HepG2 (cell line): ENCODE measurements around the gene SLC9C2. TPM values are rescaled to one million over a fixed set of nuclear protein-coding genes. Genes with fewer than 3 reads are reported as not detected.
A peak's percentile ranks its signal among the peaks of the same experiment; 100 is the strongest.

Source experiments
- ATAC-seq: fragments of 200-7000 bp; cut with Tn5 transposase; 3 replicates; pipeline ENCODE4 v1.9.1; 2020; ENCODE audit warnings: mild to moderate bottlenecking, moderate library complexity
- BruUV-seq: library from RNA; stranded (reverse); fragments of 400-500 nt; replicated peaks from 2 replicates; lab custom pipeline; 2021; lab: Mats Ljungman, UMichigan
- CTCF ChIA-PET: fragments of 300-600 bp; formaldehyde crosslinking; extraction: SDS; loops from one replicate; lab custom pipeline; 2021; ENCODE audit warnings: low total read pairs, inconsistent platforms, low intra/inter-chr PET ratio; lab: Yijun Ruan, JAX
- POLR2A ChIA-PET: fragments of 350-600 bp; sonication (Branson Sonifier 250); formaldehyde crosslinking; loops from one replicate; lab custom pipeline; 2020; ENCODE audit warnings: antibody characterized with exemption, inconsistent platforms; lab: Yijun Ruan, JAX
- DNase-seq: peaks from one replicate; pipeline ENCODE4 v3.0.0-alpha.2; 2015; ENCODE audit warnings: low spot score
- FAIRE-seq: peaks from 3 replicates; lab custom pipeline; 2011; peaks lifted over from hg19 to GRCh38; lab: Jason Lieb, UNC
- H2AFZ ChIP-seq: one replicate; pipeline ENCODE4 v1.6.1; 2011; ENCODE audit warnings: low read length, inconsistent platforms
- H3K27ac ChIP-seq: fragments of 300-600 bp; 3 replicates; pipeline ENCODE4 v1.8.0; 2011; ENCODE audit warnings: mixed run types, mild to moderate bottlenecking, mixed read lengths, low read length, inconsistent platforms; ENCODE audit not compliant: insufficient read depth; ENCODE audit errors: extremely low read length
- H3K27me3 ChIP-seq, 2 experiments: fragments of 200-600 bp in 1 of 2; 2 replicates in 1 of 2; 3 replicates in 1 of 2; pipeline versions ENCODE4 v1.6.0 to v1.8.0; 2011; ENCODE audit warnings: low read length in 2 of 2, mild to moderate bottlenecking in 2 of 2, moderate library complexity in 2 of 2, inconsistent platforms in 1 of 2; ENCODE audit not compliant: insufficient read depth in 2 of 2, control insufficient read depth in 1 of 2
- H3K36me3 ChIP-seq, 2 experiments: fragments of 200-600 bp in 1 of 2; replicated peaks in 1 of 2; 2 replicates in 1 of 2; 3 replicates in 1 of 2; pipeline versions ENCODE4 v1.5.1 to v1.8.0; 2011; ENCODE audit warnings: low read length in 2 of 2, inconsistent platforms in 1 of 2; ENCODE audit not compliant: insufficient read depth in 2 of 2, control insufficient read depth in 1 of 2
- H3K4me1 ChIP-seq: 2 replicates; pipeline ENCODE4 v1.5.1; 2012; ENCODE audit warnings: low read length, inconsistent platforms; ENCODE audit not compliant: insufficient read depth
- H3K4me2 ChIP-seq: 2 replicates; pipeline ENCODE4 v1.6.0; 2011; ENCODE audit warnings: low read depth, low read length, inconsistent platforms
- H3K4me3 ChIP-seq, 3 experiments: fragments of 200-600 bp in 1 of 3; sonication (generic), shearing (Covaris generic) in 1 of 3; replicated peaks in 1 of 3; 2 replicates each; pipeline ENCODE4 v1.5.1; 2011 to 2016; ENCODE audit warnings: low read length in 3 of 3, inconsistent platforms in 2 of 3, low read depth in 2 of 3, mild to moderate bottlenecking in 2 of 3, control low read depth in 1 of 3, mixed read lengths in 1 of 3; ENCODE audit not compliant: insufficient read depth in 1 of 3
- H3K79me2 ChIP-seq: one replicate; pipeline ENCODE4 v1.6.1; 2011; ENCODE audit warnings: low read length, inconsistent platforms; ENCODE audit not compliant: insufficient read depth
- H3K9ac ChIP-seq: 2 replicates; pipeline ENCODE4 v1.6.0; 2011; ENCODE audit warnings: mild to moderate bottlenecking, low read depth, low read length, inconsistent platforms; ENCODE audit not compliant: insufficient read depth
- H3K9me3 ChIP-seq: 2 replicates; pipeline ENCODE4 v1.5.1; 2012; ENCODE audit warnings: mild to moderate bottlenecking, low read length
- H4K20me1 ChIP-seq: 2 replicates; pipeline ENCODE4 v1.6.0; 2011; ENCODE audit warnings: inconsistent platforms, mild to moderate bottlenecking, low read length, moderate library complexity; ENCODE audit not compliant: insufficient read depth
- GABPB1 ChIP-seq: IDR thresholded peaks from 2 replicates; pipeline ENCODE4 v1.6.1; 2016; ENCODE audit warnings: mild to moderate bottlenecking, missing genetic modification reagents, moderate library complexity, missing compliant biosample characterization
- RFXAP ChIP-seq: sonication (generic); formaldehyde crosslinking; IDR thresholded peaks from 2 replicates; pipeline ENCODE4 v1.4.0; 2020; ENCODE audit warnings: missing genetic modification reagents, borderline replicate concordance
- RNF2 ChIP-seq: fragments of 450-650 bp; conservative IDR thresholded peaks from 2 replicates; pipeline ENCODE4 v1.6.1; 2016; ENCODE audit warnings: low read depth
- SRSF4 ChIP-seq: fragments of 200-400 bp; formaldehyde crosslinking; IDR thresholded peaks from one replicate; pipeline ENCODE4 v1.6.1; 2018; ENCODE audit warnings: mild to moderate bottlenecking, low read depth, low read length, moderate library complexity; ENCODE audit not compliant: poor library complexity, severe bottlenecking
- ZBTB10 ChIP-seq: sonication (generic); formaldehyde crosslinking; IDR thresholded peaks from 2 replicates; pipeline ENCODE4 v1.4.0; 2020; ENCODE audit warnings: missing genetic modification reagents, borderline replicate concordance
- ZNF460 ChIP-seq: sonication (generic); formaldehyde crosslinking; IDR thresholded peaks from 2 replicates; pipeline ENCODE4 v1.5.1; 2020; ENCODE audit warnings: missing genetic modification reagents, mild to moderate bottlenecking, borderline replicate concordance
- ZNF512 ChIP-seq: sonication (generic); formaldehyde crosslinking; IDR thresholded peaks from 2 replicates; pipeline ENCODE4 v1.4.0; 2020; ENCODE audit warnings: mild to moderate bottlenecking, missing genetic modification reagents
- ZNF597 ChIP-seq: sonication (generic); formaldehyde crosslinking; IDR thresholded peaks from 2 replicates; pipeline ENCODE4 v1.5.0; 2020; ENCODE audit warnings: missing genetic modification reagents
- WGBS: methylation state at CpG from one replicate; pipeline ENCODE4 v1.1.6; 2017; ENCODE audit warnings: low lambda C conversion rate; 5-methylcytosine and 5-hydroxymethylcytosine counted together
- in situ Hi-C: cut with HindIII; loops from 2 replicates; pipeline ENCODE4 v1.10.0; 2017; ENCODE audit warnings: low pct_unique_long_range_greater_than_20kb; ENCODE audit not compliant: extremely low pct_ligation_motif_present
- intact Hi-C: fragments of 100-400 bp; cut with micrococcal nuclease; formaldehyde crosslinking; loops from one replicate; pipeline ENCODE4 v1.10.0; 2022; ENCODE audit not compliant: unreplicated experiment
- polyA plus RNA-seq, 8 experiments: library from polyadenylated mRNA; depleted of rRNA in 3 of 8; stranded (reverse) in 7 of 8; unstranded in 1 of 8; fragments of >200 nt; fragmentation: Illumina TruSeq in 4 of 8; extraction: Trizol in 4 of 8; gene quantifications; 2 replicates each; pipeline versions ENCODE4 v1.2.1 to v1.2.3, GENCODE V29; 2011 to 2016; ENCODE audit warnings: low read depth in 4 of 8, missing spikeins in 1 of 8, mixed read lengths in 1 of 8; ENCODE audit not compliant: insufficient read depth in 1 of 8
- total RNA-seq, 5 experiments: library from RNA; depleted of rRNA; stranded (reverse); fragments of >200 nt; fragmentation: Illumina TruSeq; extraction: Trizol; gene quantifications; 2 replicates each; pipeline ENCODE4 v1.2.3, GENCODE V29; 2016; ENCODE audit warnings: low read depth in 1 of 5

Gene SLC9C2
- total and polyA plus RNA-seq, 2 of the 13 experiments (the other 11 are each of a cell fraction or from before 2014, with no cell fraction given) = 0.03 TPM; not detected in 1

- TF ChIP-seq ZNF512 (CRISPR knock-in tag) (no peak), ZBTB10 (CRISPR knock-in tag) (no peak), GABPB1 (CRISPR knock-in tag) (no peak)
Measured at GRCh38 chr1:173555651-173556305, 47.1 kb downstream of the SLC9C2 start (continued).

- 17% methylated on average over 5 of the region's 6 CpGs for WGBS
- TF ChIP-seq RFXAP (no peak), ZNF460 (CRISPR knock-in tag) (no peak), RNF2 (no peak), ZNF597 (CRISPR knock-in tag) (no peak), SRSF4 (no peak)
Measured at GRCh38 chr1:173554541-173555250, 48.2 kb downstream of the SLC9C2 start.

More at GRCh38 chr1:173554541-173555250, 48.2 kb downstream of the SLC9C2 start:
- Histone ChIP-seq H3K4me3 (no peak overlapping the region), H2AFZ (no peak overlapping the region), H3K36me3 (no peaks in the 10 kb centered on the region), H3K9ac (no peak overlapping the region), H3K27ac (no peak overlapping the region), H3K27me3 (no peaks in the 10 kb centered on the region), H3K9me3 (no peaks in the 10 kb centered on the region), H3K79me2 (no peaks in the 10 kb centered on the region), H3K4me2 (no peak overlapping the region), H3K4me1 (no peaks in the 10 kb centered on the region), H4K20me1 (no peaks in the 10 kb centered on the region)
- ChIA-PET POLR2A (no interaction called here), CTCF (no interaction called here)
- no peak for ATAC-seq
- peak; percentile 1 for DNase-seq
- intact Hi-C loops (no loop called here), in situ Hi-C loops (no loop called here)
- no peak for FAIRE-seq
- BruUV-seq = no TSS peak
